PC-9 (cell line): ENCODE measurements around the gene BRWD1. TPM values are rescaled to one million over a fixed set of nuclear protein-coding genes. Genes with fewer than 3 reads are reported as not detected.
"Not testable (repeated sequence)": the region's sequence is repeated elsewhere in the genome, so short reads cannot be mapped to it uniquely, and the experiment has no call there.

Experiments
- BruUV-seq: library from RNA; stranded (reverse); fragments of 400-500 nt; replicated peaks from 2 replicates; lab custom pipeline; 2021; lab: Mats Ljungman, UMichigan
- CTCF ChIA-PET: fragments of 300-600 bp; sonication (Branson Sonifier 250); formaldehyde crosslinking; loops from one replicate; lab custom pipeline; 2022; ENCODE audit warnings: antibody characterized with exemption; lab: Charles Lee
- POLR2A ChIA-PET: fragments of 300-600 bp; sonication (Branson Sonifier 250); formaldehyde crosslinking; loops from one replicate; lab custom pipeline; 2022; ENCODE audit warnings: antibody characterized with exemption; ENCODE audit not compliant: unreplicated experiment; lab: Charles Lee
- DNase-seq, 2 experiments: peaks; one replicate each; pipeline versions ENCODE4 v3.0.0 to v3.0.0-alpha.2; 2015 to 2022; ENCODE audit warnings: mixed read lengths in 1 of 2
- H2AFZ ChIP-seq: fragments of 200-600 bp; sonication (generic); 2 replicates; pipeline ENCODE4 v1.8.1; 2017; ENCODE audit warnings: antibody characterized with exemption
- H3F3A ChIP-seq: fragments of 200-600 bp; sonication (generic); 2 replicates; pipeline ENCODE4 v1.8.1; 2017; ENCODE audit warnings: antibody characterized with exemption, mild to moderate bottlenecking, low read depth; ENCODE audit not compliant: insufficient read depth
- H3K27ac ChIP-seq: fragments of 200-600 bp; sonication (generic); 2 replicates; pipeline ENCODE4 v1.6.1; 2016; ENCODE audit warnings: mixed run types
- H3K27me3 ChIP-seq: fragments of 200-600 bp; sonication (generic); 2 replicates; pipeline ENCODE4 v1.6.1; 2016; ENCODE audit warnings: low read depth, mixed run types; ENCODE audit not compliant: insufficient read depth
- H3K36me3 ChIP-seq: fragments of 200-600 bp; sonication (generic); 2 replicates; pipeline ENCODE4 v1.6.1; 2016; ENCODE audit warnings: low read depth, mixed run types
- H3K4me1 ChIP-seq: fragments of 200-600 bp; sonication (generic); replicated peaks from 2 replicates; pipeline ENCODE4 v1.6.1; 2016; ENCODE audit warnings: mixed run types; ENCODE audit not compliant: insufficient read depth
- H3K4me2 ChIP-seq: fragments of 200-600 bp; sonication (generic); 2 replicates; pipeline ENCODE4 v1.6.1; 2017; ENCODE audit warnings: mixed run types
- H3K4me3 ChIP-seq: fragments of 200-600 bp; sonication (generic); 2 replicates; pipeline ENCODE4 v1.6.1; 2016; ENCODE audit warnings: mixed run types
- H3K79me2 ChIP-seq: fragments of 200-600 bp; sonication (generic); 2 replicates; pipeline ENCODE4 v1.6.1; 2017; ENCODE audit warnings: low read depth, mixed run types
- H3K9me2 ChIP-seq: fragments of 200-600 bp; sonication (generic); 2 replicates; pipeline ENCODE4 v1.8.1; 2017; ENCODE audit warnings: mild to moderate bottlenecking; ENCODE audit not compliant: insufficient read depth
- H3K9me3 ChIP-seq: fragments of 200-600 bp; sonication (generic); 2 replicates; pipeline ENCODE4 v1.8.1; 2016; ENCODE audit warnings: low read depth; ENCODE audit not compliant: insufficient read depth
- H4K20me1 ChIP-seq: fragments of 200-600 bp; sonication (generic); 2 replicates; pipeline ENCODE4 v1.8.1; 2017; ENCODE audit not compliant: insufficient read depth
- CTCF ChIP-seq: fragments of 200-600 bp; sonication (generic); conservative IDR thresholded peaks from 2 replicates; pipeline ENCODE4 v1.6.1; 2017; ENCODE audit warnings: mixed run types, antibody characterized with exemption, mild to moderate bottlenecking, moderate library complexity
- EZH2 ChIP-seq: fragments of 200-600 bp; sonication (generic); IDR thresholded peaks from 2 replicates; pipeline ENCODE4 v1.8.0; 2017; ENCODE audit warnings: antibody characterized with exemption, low read depth
- intact Hi-C: fragments of 100-400 bp; cut with micrococcal nuclease; formaldehyde crosslinking; loops from one replicate; pipeline ENCODE4 v1.10.0; 2022; ENCODE audit not compliant: unreplicated experiment
- total RNA-seq: library from RNA; stranded (reverse); gene quantifications from 2 replicates; pipeline ENCODE4 v1.2.3, GENCODE V29; 2021

Gene BRWD1
- total RNA-seq, 1 experiment from 2014 or later, result 42.9 TPM

DNA sequence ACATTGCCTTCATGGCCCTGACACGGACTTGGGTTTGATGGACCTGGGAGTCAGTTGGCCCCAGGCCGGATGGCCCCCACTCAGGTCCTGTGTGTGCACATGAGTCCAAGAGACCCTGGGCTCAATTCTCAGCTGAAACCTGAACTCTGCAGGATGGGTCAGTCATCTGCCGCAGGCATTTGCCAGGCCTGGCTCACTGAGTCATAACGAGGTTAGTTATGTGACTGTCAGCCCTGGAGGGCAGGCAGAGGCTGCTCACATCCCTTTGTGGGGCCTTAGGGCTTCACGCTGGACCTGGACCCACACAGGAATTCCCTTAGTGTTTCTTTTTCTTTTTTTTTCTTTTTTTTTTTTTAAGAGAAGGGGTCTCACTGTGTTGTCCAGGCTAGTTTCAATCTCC, 176.7 kb downstream of the BRWD1 start:
- Histone ChIP-seq H3K79me2 (no peaks in the 10 kb centered on the region), H3F3A (no peaks in the 10 kb centered on the region), H4K20me1 (no peaks in the 10 kb centered on the region), H3K4me2 (no peak overlapping the region), H3K27ac (no peak overlapping the region), H2AFZ (no peak overlapping the region), H3K27me3 (no peaks in the 10 kb centered on the region), H3K9me2 (no peaks in the 10 kb centered on the region), H3K4me3 (no peak overlapping the region), H3K36me3 (no peaks in the 10 kb centered on the region), H3K4me1 (no peaks in the 10 kb centered on the region), H3K9me3 (no peaks in the 10 kb centered on the region)
- no peak for TF ChIP-seq EZH2
- TF ChIP-seq CTCF, result no peak
- no TSS peak for BruUV-seq
- intact Hi-C loops, result loop anchor here (5.0 kb wide), 2 partner anchors 339 to 514 kb away; no protein-coding TSS in a partner anchor
- POLR2A ChIA-PET, result interaction anchor here (0.6 kb wide), 1 partner anchor 116 kb away, joined by 24 read pairs; no protein-coding TSS in a partner anchor
- CTCF ChIA-PET, result interaction anchor here (0.7 to 1.0 kb wide), 2 partner anchors 148 to 171 kb away, joined by 3 to 5 read pairs; no protein-coding TSS in a partner anchor
- DNase-seq, result peak in 1 of 2 experiments; percentile 6

DNA sequence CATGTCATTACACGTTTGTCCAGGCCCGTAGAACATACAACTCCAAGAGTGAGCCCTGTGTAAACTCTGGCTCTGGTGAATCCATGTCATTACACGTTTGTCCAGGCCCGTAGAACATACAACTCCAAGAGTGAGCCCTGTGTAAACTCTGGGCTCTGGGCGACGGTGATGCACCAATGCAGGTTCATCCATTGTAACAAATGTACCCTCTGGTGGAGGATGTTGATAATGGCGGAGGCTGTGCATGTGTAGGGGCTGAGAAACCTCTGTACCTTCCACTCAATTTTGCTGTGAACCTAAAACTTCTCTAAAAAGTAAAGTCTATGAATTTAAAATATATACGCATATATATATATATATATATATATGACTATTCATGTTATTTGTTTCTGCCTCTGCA, 177.3 kb downstream of the BRWD1 start:
- H3K4me2 ChIP-seq, H3F3A ChIP-seq, POLR2A ChIA-PET, BruUV-seq, H2AFZ ChIP-seq, H3K27me3 ChIP-seq, H4K20me1 ChIP-seq, H3K36me3 ChIP-seq, H3K79me2 ChIP-seq, H3K9me2 ChIP-seq, H3K4me1 ChIP-seq, H3K4me3 ChIP-seq, H3K27ac ChIP-seq, H3K9me3 ChIP-seq, CTCF ChIA-PET: not testable (repeated sequence)
- 0 out of 2 replicates have a peak, but pooled peaks have one; percentile 18 for TF ChIP-seq CTCF
- peak in 1 of 2 experiments; percentile 19 for DNase-seq
- intact Hi-C loops, result loop anchor here (5.0 kb wide), 2 partner anchors 339 to 514 kb away; no protein-coding TSS in a partner anchor

DNA sequence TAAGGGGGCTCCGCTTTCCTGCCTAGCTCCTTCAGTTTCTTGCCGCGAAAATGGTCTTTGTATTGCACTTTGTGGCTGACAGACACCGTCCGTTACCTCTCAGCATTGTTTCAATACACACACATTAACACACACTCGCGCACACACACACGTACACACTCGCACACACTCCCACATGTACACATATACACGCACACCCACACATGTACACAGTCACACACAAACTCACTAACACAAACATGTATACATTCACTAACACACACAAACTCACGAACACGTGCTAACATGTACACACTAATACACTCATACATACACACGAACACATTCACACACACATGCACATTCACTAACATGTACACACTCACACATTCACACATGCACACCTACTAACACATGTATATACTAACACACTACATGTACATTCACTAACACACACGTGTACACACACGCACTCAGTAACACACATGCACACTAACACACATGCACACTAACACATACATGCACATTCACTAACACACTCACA, 179.1 kb downstream of the BRWD1 start:
- H3K9me3 ChIP-seq, result no peaks in the 10 kb centered on the region
- H3K9me2 ChIP-seq, result no peaks in the 10 kb centered on the region
- H2AFZ ChIP-seq, result no peak overlapping the region
- H3K36me3 ChIP-seq, result no peaks in the 10 kb centered on the region
- H3K27me3 ChIP-seq, result no peaks in the 10 kb centered on the region
- no TSS peak for BruUV-seq
- no peaks in the 10 kb centered on the region for H3K4me1 ChIP-seq
- H3K27ac ChIP-seq, result no peak overlapping the region
- H3F3A ChIP-seq, result no peaks in the 10 kb centered on the region
- H3K79me2 ChIP-seq, result no peaks in the 10 kb centered on the region
- POLR2A ChIA-PET, result no interaction called here
- no peak overlapping the region for H3K4me2 ChIP-seq
- intact Hi-C loops, result no loop called here
- no peak for DNase-seq
- TF ChIP-seq CTCF, result no peak
- TF ChIP-seq EZH2, result no peak
- no peak overlapping the region for H3K4me3 ChIP-seq
- CTCF ChIA-PET, result no interaction called here
- H4K20me1 ChIP-seq, result no peaks in the 10 kb centered on the region

Other genes starting within 250 kb of the BRWD1 start
- gene PSMG1, start 130.2 kb downstream of the BRWD1 start, total RNA-seq, result 20.4 and 29.0 TPM in 2 replicates
- gene HMGN1, start 35.5 kb upstream of the BRWD1 start, total RNA-seq, result 369 and 402 TPM in 2 replicates
- 1.8 and 2.4 TPM in 2 replicates for gene LCA5L, start 132.1 kb upstream of the BRWD1 start, total RNA-seq
- 3.3 and 4.5 TPM in 2 replicates for gene SH3BGR, start 138.3 kb upstream of the BRWD1 start, total RNA-seq